NCI-H2107 treated with DMSO at 0.1 percent for 48 hours (cell line): ENCODE results near the gene CALR.
A peak's percentile ranks its signal among the peaks of the same experiment; 100 is the strongest.
"Not testable (repeated sequence)": the region's sequence is repeated elsewhere in the genome, so short reads cannot be mapped to it uniquely, and the experiment has no call there.

Source experiments
- DNase-seq: peaks from one replicate; lab custom pipeline; 2025; ENCODE audit not compliant: unreplicated experiment; lab: John Stamatoyannopoulos, UW

CALR gene

GRCh38 chr19:12937927-12938778 lies at the start of gene CALR:
Gene CALR (plus strand): TSS chr19:12938609. CDS start chr19:12938680, 71 bp downstream.
- DNase-seq: peak; percentile 91

- DNase-seq: not testable (repeated sequence)
These were observed 48.1 kb upstream of the CALR start for GRCh38 chr19:12890299-12890786.

GRCh38 chr19:12890787-12891552 lies 47.4 kb upstream of the CALR start, which contains the start of gene GCDH:
Gene GCDH (plus strand): TSS chr19:12891160. CDS start chr19:12891305, 145 bp downstream.
- peak; percentile 98 for DNase-seq

- no peak for DNase-seq
These were observed 46.8 kb upstream of the CALR start for GRCh38 chr19:12891553-12892021.

- no peak for DNase-seq
These were observed 44.8 kb upstream of the CALR start for GRCh38 chr19:12893582-12893981.

- no peak for DNase-seq
These were observed 41.9 kb upstream of the CALR start for GRCh38 chr19:12896460-12896859.

- no peak for DNase-seq
These were observed 38.4 kb upstream of the CALR start for GRCh38 chr19:12899891-12900518.

- no peak for DNase-seq
These were observed 31.2 kb upstream of the CALR start for GRCh38 chr19:12907166-12907565.

GRCh38 chr19:12912571-12912970 lies 25.8 kb upstream of the CALR start:
- DNase-seq: peak; percentile 97

GRCh38 chr19:12913011-12913561 lies 25.3 kb upstream of the CALR start:
- DNase-seq: peak; percentile 97

- peak; percentile 65 for DNase-seq
These were observed 24.3 kb upstream of the CALR start for GRCh38 chr19:12913851-12914690.

- not testable (repeated sequence) for DNase-seq
These were observed 22.5 kb upstream of the CALR start for GRCh38 chr19:12915860-12916259.

GRCh38 chr19:12918253-12918652 lies 20.2 kb upstream of the CALR start:
- DNase-seq: no peak

- DNase-seq: no peak
These were observed 17.4 kb upstream of the CALR start for GRCh38 chr19:12921047-12921446.

- DNase-seq: no peak
These were observed 15.4 kb upstream of the CALR start for GRCh38 chr19:12922959-12923358.

GRCh38 chr19:12924621-12925310 lies 13.6 kb upstream of the CALR start:
- DNase-seq: no peak

- DNase-seq: no peak
These were observed 8.3 kb upstream of the CALR start for GRCh38 chr19:12930002-12930645.

GRCh38 chr19:12932392-12933286 lies 5.8 kb upstream of the CALR start:
- no peak for DNase-seq
